Uterus (tissue), 4 donors: Measurements from ENCODE around the gene DENND1A. TPM values are rescaled to one million over a fixed set of nuclear protein-coding genes. Genes with fewer than 3 reads are reported as not detected.
A peak's percentile ranks its signal among the peaks of the same experiment; 100 is the strongest.

Experiments
- DNase-seq, 2 donors: peaks; one replicate each; pipeline ENCODE4 v3.0.0-alpha.2; 2019 to 2020
- H3K27ac ChIP-seq, 2 donors: fragments of 200-600 bp; sonication (generic); 1 replicate in 1 of 2; 2 replicates in 1 of 2; pipeline ENCODE4 v1.5.1; 2016 to 2018
- H3K27me3 ChIP-seq, 2 donors: fragments of 200-600 bp; sonication (generic); one replicate each; pipeline ENCODE4 v1.5.1; 2018 to 2019; ENCODE audit warnings: control low read depth in 1 of 2
- H3K36me3 ChIP-seq, 2 donors: fragments of 200-600 bp; sonication (generic); one replicate each; pipeline ENCODE4 v1.5.1; 2019; ENCODE audit warnings: control low read depth in 1 of 2
- H3K4me1 ChIP-seq, 2 donors: fragments of 200-600 bp; sonication (generic); one replicate each; pipeline ENCODE4 v1.5.1; 2018 to 2019; ENCODE audit warnings: control low read depth in 1 of 2
- H3K4me3 ChIP-seq, 2 donors: fragments of 200-600 bp; sonication (generic); 1 replicate in 1 of 2; 2 replicates in 1 of 2; pipeline ENCODE4 v1.5.1; 2018 to 2019; ENCODE audit warnings: mild to moderate bottlenecking in 1 of 2
- H3K9me3 ChIP-seq, 2 donors: fragments of 200-600 bp; sonication (generic); one replicate each; pipeline ENCODE4 v1.5.1; 2019; ENCODE audit warnings: control low read depth in 1 of 2
- CTCF ChIP-seq, 4 experiments: fragments of 200-600 bp in 2 of 4; fragments of 450-650 bp in 2 of 4; sonication (generic) in 2 of 4; IDR thresholded peaks; one replicate each; pipeline ENCODE4 v1.5.1; 2016 to 2019; ENCODE audit warnings: antibody characterized with exemption in 4 of 4, mild to moderate bottlenecking in 2 of 4, moderate library complexity in 1 of 4
- POLR2A ChIP-seq, 2 donors: fragments of 450-650 bp; IDR thresholded peaks; one replicate each; pipeline ENCODE4 v1.6.1; 2016; ENCODE audit warnings: antibody characterized with exemption in 2 of 2, mild to moderate bottlenecking in 1 of 2, moderate library complexity in 1 of 2
- intact Hi-C: fragments of 100-400 bp; cut with DNase I; formaldehyde crosslinking; loops from one replicate; pipeline ENCODE4 v1.15.1; 2023; ENCODE audit warnings: low total_unique reads
- total RNA-seq, 4 donors: library from RNA; depleted of rRNA in 3 of 4; stranded (reverse); fragments of >200 nt in 3 of 4; gene quantifications; one replicate each; pipeline versions ENCODE4 v1.1.0 to v1.2.4, GENCODE V29; 2014 to 2023
- donor health status: DM: yes; HTN: yes; CAD: no.

Gene DENND1A
- total RNA-seq, 4 donors from 2014 or later = 10.8 to 34.5 (median 22.6) TPM

- no peaks in the 10 kb centered on the region for H3K27me3 ChIP-seq
- DNase-seq = no peak
- H3K4me3 ChIP-seq = no peak overlapping the region
- intact Hi-C loops = no loop called here
- H3K27ac ChIP-seq = no peak overlapping the region
- no peaks in the 10 kb centered on the region for H3K4me1 ChIP-seq
- TF ChIP-seq CTCF (IDR thresholded peaks at IDR 0.05) = no peak
- no peak for TF ChIP-seq POLR2A (IDR thresholded peaks at IDR 0.05)
- H3K36me3 ChIP-seq = no peaks in the 10 kb centered on the region
- no peaks in the 10 kb centered on the region for H3K9me3 ChIP-seq
These were observed 204.5 kb downstream of the DENND1A start for GRCh38 chr9:123725389-123725788.

GRCh38 chr9:123724211-123724796 lies 205.6 kb downstream of the DENND1A start:
- Histone ChIP-seq H3K27me3 (no peaks in the 10 kb centered on the region), H3K9me3 (no peaks in the 10 kb centered on the region), H3K36me3 (no peaks in the 10 kb centered on the region), H3K27ac (no peak overlapping the region), H3K4me3 (no peak overlapping the region), H3K4me1 (no peaks in the 10 kb centered on the region)
- TF ChIP-seq POLR2A (IDR thresholded peaks at IDR 0.05) = no peak
- peak in 2 of 4 experiments; percentile 28 to 31 for TF ChIP-seq CTCF (IDR thresholded peaks at IDR 0.05)
- no peak for DNase-seq
- intact Hi-C loops = no loop called here

GRCh38 chr9:123723135-123723875 lies 206.6 kb downstream of the DENND1A start:
- intact Hi-C loops = no loop called here
- Histone ChIP-seq H3K27me3 (no peaks in the 10 kb centered on the region), H3K4me3 (no peak overlapping the region), H3K27ac (no peak overlapping the region), H3K4me1 (no peaks in the 10 kb centered on the region), H3K9me3 (no peaks in the 10 kb centered on the region), H3K36me3 (no peaks in the 10 kb centered on the region)
- no peak for DNase-seq
- TF ChIP-seq CTCF (IDR thresholded peaks at IDR 0.05) (no peak), POLR2A (IDR thresholded peaks at IDR 0.05) (no peak)

GRCh38 chr9:123722378-123722777 lies 207.5 kb downstream of the DENND1A start:
- Histone ChIP-seq H3K36me3 (no peaks in the 10 kb centered on the region), H3K27ac (no peak overlapping the region), H3K4me1 (no peaks in the 10 kb centered on the region), H3K4me3 (no peak overlapping the region), H3K9me3 (no peaks in the 10 kb centered on the region), H3K27me3 (no peaks in the 10 kb centered on the region)
- TF ChIP-seq CTCF (IDR thresholded peaks at IDR 0.05) = no peak
- TF ChIP-seq POLR2A (IDR thresholded peaks at IDR 0.05) = no peak
- intact Hi-C loops = no loop called here
- DNase-seq = no peak

- Histone ChIP-seq H3K36me3 (no peaks in the 10 kb centered on the region), H3K27ac (no peak overlapping the region), H3K4me3 (no peak overlapping the region), H3K4me1 (no peaks in the 10 kb centered on the region), H3K9me3 (no peaks in the 10 kb centered on the region), H3K27me3 (no peaks in the 10 kb centered on the region)
- intact Hi-C loops = no loop called here
- no peak for TF ChIP-seq POLR2A (IDR thresholded peaks at IDR 0.05)
- no peak for TF ChIP-seq CTCF (IDR thresholded peaks at IDR 0.05)
- DNase-seq = no peak
These were observed 211.7 kb downstream of the DENND1A start for GRCh38 chr9:123718188-123718587.
